Suprapubic skin (tissue), 4 donors: ENCODE results near the gene SLC12A3.

Source experiments
- EP300 ChIP-seq: sonication (generic); formaldehyde crosslinking; IDR thresholded peaks from one replicate; pipeline ENCODE4 v1.6.1; 2017; ENCODE audit warnings: antibody characterized with exemption
- POLR2A ChIP-seq, 2 donors: fragments of 450-650 bp; IDR thresholded peaks; one replicate each; pipeline ENCODE4 v1.6.1; 2017; ENCODE audit warnings: antibody characterized with exemption in 2 of 2, mild to moderate bottlenecking in 2 of 2, moderate library complexity in 2 of 2
- POLR2AphosphoS5 ChIP-seq, 3 donors: sonication (generic); formaldehyde crosslinking; IDR thresholded peaks; one replicate each; pipeline ENCODE4 v1.6.1; 2017; ENCODE audit warnings: antibody characterized with exemption in 3 of 3
- TF ChIP-seq, protein P1 (sequence below), 2 donors: fragments of 200-600 bp in 1 of 2; fragments of 450-650 bp in 1 of 2; sonication (generic) in 1 of 2; IDR thresholded peaks; one replicate each; pipeline ENCODE4 v1.5.1; 2016 to 2019; ENCODE audit warnings: antibody characterized with exemption in 2 of 2, mild to moderate bottlenecking in 1 of 2, moderate library complexity in 1 of 2

GRCh38 chr16:56874800-56875199 lies 9.8 kb downstream of the SLC12A3 start:
- TF ChIP-seq POLR2A (IDR thresholded peaks at IDR 0.05) = no peak
- TF ChIP-seq, protein P1, sequence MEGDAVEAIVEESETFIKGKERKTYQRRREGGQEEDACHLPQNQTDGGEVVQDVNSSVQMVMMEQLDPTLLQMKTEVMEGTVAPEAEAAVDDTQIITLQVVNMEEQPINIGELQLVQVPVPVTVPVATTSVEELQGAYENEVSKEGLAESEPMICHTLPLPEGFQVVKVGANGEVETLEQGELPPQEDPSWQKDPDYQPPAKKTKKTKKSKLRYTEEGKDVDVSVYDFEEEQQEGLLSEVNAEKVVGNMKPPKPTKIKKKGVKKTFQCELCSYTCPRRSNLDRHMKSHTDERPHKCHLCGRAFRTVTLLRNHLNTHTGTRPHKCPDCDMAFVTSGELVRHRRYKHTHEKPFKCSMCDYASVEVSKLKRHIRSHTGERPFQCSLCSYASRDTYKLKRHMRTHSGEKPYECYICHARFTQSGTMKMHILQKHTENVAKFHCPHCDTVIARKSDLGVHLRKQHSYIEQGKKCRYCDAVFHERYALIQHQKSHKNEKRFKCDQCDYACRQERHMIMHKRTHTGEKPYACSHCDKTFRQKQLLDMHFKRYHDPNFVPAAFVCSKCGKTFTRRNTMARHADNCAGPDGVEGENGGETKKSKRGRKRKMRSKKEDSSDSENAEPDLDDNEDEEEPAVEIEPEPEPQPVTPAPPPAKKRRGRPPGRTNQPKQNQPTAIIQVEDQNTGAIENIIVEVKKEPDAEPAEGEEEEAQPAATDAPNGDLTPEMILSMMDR (IDR thresholded peaks at IDR 0.05) = no peak
- TF ChIP-seq EP300 = no peak
- TF ChIP-seq POLR2AphosphoS5 (IDR thresholded peaks at IDR 0.05) = no peak
